G401 (cell line): ENCODE data around the gene DARS1. TPM values are rescaled to one million over a fixed set of nuclear protein-coding genes. Genes with fewer than 3 reads are reported as not detected.

ENCODE experiments used
- total RNA-seq: library from RNA; depleted of rRNA; stranded (reverse); fragments of >200 nt; shearing (Covaris generic); gene quantifications from 2 replicates; pipeline ENCODE4 v1.2.3, GENCODE V29; 2014; rRNA removed

DARS1 gene
- total RNA-seq, 1 experiment from 2014 or later = 113 TPM

Other genes with a start within 250 kb of the DARS1 start
- 58.6 and 73.5 TPM in 2 replicates for gene UBXN4, start 243.8 kb downstream of the DARS1 start, total RNA-seq
- not detected in 2 replicates for gene LCT, start 148.4 kb downstream of the DARS1 start, total RNA-seq
- 72.6 and 95.4 TPM in 2 replicates for gene MCM6, start 109.2 kb downstream of the DARS1 start, total RNA-seq
- gene CXCR4, start 132.5 kb upstream of the DARS1 start, total RNA-seq = not detected in 2 replicates